Activated gamma-delta T cell treated with Interleukin-2 at 50 U/mL for 16 hours (primary cell): ENCODE measurements around the gene NEU3.
A peak's percentile ranks its signal among the peaks of the same experiment; 100 is the strongest.
"Not testable (repeated sequence)": the region's sequence is repeated elsewhere in the genome, so short reads cannot be mapped to it uniquely, and the experiment has no call there.

Source experiments
- DNase-seq: peaks from one replicate; pipeline ENCODE4 v3.0.0-alpha.2; 2020

The NEU3 gene

DNA sequence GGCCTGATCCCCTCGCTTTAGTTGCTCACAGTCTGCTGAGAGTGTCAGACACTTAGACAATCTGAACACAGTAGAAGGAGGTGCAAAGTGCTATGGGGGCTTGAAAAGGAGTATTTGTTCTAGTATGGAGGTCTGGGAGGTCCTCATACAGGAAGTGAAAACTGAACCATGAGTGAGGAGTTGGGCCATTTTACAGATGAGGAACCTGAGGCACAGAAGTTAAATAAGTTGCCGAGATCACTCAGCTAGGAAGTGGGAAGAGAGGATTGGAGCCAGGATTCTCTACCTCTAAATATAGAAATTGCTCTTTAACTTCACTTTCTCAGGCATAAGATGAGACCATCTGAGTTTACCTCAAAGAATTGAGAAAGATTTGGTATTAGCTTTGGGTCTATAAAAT is 4.0 kb upstream of the NEU3 start:
- DNase-seq: no peak

DNA sequence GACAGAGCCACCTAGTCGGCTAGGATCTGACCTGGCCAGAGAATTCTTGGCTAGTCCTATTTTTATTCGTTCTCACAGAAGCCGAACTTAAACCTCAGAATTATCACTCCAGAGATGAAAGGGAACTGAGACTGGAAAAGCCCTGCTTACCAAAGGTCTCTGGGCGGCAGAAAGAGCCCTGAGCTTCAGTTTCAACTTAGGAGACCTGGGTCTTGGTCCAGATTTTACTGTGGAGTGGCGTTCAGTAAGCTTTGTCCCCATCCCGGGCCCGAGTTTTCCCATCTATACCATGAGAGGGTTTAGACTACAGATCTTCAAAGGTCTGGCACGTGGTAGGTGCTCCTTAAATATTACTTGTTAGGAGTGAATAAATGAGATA is 516 bp downstream of the NEU3 start:
- DNase-seq: no peak

DNA sequence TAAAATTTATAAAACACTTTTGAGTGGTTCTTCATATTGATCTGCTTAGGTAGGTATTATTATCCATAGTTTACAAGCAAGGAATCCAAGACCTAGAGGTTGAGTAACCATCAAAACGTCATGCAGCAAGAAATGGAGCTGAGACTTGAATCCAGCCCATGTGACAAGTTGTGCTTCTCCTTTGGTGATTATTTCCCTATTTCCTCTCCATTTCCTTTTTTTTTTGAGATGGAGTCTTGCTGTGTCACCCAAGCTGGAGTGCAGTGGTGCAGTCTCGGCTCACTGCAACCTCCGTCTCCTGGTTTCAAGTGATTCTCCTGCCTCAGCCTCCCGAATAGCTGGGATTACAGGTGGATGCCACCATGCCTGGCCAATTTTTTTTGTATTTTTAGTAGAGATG is 1.4 kb downstream of the NEU3 start:
- not testable (repeated sequence) for DNase-seq

DNA sequence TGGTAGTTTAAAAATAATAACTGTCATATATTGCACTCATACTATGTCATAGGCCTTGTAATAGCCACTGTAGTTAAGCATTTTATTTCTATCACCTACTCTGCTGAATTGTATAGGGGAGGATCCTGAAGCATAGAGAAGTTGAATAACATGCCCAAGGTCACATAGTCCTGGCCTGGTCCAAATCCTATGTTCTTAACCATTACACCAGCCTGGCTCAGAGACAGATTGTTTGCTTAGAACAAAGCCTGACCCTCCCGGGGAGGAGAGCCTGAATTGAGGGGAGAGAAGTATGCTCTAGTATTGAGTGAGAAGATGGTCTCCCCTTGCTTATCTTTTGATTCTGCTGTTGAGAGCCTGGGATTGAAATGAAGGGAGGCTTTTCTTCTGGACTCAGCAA is 2.2 kb downstream of the NEU3 start:
- DNase-seq: no peak

DNA sequence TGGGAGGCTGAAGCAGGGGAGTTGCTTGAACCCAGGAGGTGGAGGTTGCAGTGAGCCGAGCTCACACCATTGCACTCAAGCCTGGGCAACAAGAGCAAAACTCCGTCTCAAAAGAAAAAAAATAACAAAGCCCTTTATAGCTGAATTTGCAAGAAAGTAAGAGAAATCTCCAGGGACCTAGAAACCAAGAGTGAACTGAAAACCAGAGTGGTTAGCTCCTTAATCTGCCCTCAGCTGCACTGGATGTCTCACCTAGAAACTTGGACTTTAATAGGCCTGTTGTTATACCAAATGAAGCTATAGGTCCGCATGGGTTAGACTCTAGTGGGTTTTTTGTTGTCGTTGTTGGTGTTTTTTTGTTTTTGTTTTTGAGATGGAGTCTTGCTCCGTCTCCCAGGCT is 4.1 kb downstream of the NEU3 start:
- no peak for DNase-seq

DNA sequence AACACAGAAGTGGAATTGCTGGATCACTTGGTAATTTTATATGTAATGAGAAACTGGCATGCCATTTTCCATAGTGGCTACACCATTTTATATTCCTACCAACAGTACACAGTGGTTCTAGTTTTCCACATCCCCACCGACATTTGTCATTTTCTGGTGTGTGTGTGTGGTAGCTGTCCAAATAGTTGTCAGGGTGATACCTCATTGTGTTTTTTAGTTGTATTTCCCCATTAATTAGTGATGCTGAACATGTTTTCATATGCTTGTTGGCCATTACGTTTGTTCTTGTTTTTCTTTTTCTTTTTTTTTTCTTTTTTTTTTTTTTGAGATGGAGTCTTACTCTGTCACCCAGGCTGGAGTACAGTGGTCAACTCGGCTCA is 12.2 kb downstream of the NEU3 start:
- DNase-seq: no peak

DNA sequence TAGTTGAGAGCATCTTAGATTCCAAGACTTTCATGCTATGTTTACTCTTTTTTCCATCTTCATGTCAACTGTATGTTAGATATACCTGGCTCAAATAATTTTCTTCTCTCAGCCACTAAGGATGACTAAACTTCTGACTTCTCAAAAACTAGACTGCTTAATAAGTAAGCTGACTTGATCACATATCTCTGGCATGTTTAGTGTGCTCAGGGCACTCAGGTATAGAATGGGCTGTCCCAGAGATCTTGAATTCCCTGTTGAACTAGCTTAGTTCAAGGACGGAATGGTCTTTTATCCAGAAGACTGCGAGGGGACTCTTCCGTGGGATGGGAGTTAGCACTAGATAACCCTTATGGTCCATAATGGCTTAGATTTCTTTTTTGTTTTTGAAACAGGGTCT is 13.0 kb downstream of the NEU3 start:
- DNase-seq: no peak

DNA sequence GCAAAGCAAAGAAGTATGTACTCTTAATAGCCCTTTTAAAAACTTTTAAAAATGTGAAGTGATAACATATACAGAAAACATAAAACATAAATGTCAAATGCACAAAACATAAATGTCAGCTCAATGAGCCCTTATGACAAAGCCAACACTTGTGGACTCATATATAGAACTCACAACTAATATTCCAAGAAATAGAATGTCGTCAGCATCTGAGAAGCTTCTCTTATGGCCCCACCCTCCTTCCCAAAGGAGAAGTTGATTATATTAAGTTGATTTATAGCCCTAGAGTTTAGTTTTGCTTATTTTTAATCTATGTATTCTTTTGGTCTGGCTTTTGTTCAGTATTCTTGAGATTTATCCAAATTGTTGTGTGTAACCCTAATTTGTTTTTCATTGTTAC is 13.8 kb downstream of the NEU3 start:
- DNase-seq: no peak

DNA sequence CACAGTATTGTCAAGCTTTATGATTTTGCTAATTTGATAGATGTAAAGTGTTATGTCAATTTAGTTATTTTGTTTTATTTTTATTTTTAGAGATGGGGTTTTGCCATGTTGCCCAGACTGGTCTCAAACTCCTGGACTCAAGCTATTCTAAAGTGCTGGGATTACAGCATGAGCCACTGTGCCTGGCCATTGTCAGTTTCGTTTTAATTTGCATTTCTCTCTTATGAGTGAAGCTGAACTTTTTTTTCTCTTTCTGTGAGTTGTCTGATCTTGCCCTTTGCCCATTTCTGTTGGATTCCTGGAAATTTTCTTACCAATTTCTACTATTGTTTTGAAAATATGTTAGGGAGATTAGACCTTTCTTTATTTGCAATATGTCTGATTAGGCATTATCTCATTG is 15.5 kb downstream of the NEU3 start:
- DNase-seq: no peak

DNA sequence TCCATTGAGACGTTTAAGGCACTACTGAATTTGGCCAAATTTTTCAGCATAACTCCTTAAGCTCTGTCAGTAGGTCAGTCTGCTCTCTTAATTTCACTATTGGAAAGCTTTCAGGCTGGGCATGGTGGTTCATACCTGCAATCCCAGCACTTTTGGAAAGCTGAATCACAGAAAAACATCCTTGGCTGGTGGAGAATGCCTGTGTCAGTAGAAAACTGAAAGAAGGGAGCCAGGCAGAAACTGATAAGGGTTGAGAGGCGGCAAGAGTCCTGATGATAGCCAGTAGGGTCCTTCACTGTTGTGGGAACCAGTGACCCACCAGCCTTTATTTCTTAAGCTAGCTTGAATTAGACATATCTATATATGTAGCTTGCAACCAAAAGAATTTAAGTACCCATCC is 22.6 kb downstream of the NEU3 start:
- DNase-seq: no peak

DNA sequence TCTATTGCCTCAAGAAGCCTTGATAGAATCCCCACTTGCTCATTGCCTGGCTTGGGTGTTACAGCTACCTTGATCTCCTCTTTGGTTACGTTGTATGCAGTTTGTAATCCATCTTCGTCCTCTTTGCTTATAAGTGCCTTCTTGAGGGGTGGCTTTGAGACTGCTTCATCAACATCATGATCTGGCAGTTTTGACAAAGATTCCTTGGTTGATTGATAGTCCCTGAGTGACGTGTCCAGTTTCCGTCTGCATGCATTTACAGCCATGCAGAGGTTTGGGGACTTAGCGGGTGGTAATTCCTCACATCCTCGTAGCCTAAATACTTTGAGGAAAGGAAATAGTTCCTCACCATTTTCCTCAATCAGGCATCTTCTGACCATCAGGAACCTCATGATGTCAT is 23.1 kb downstream of the NEU3 start:
- DNase-seq: no peak

DNA sequence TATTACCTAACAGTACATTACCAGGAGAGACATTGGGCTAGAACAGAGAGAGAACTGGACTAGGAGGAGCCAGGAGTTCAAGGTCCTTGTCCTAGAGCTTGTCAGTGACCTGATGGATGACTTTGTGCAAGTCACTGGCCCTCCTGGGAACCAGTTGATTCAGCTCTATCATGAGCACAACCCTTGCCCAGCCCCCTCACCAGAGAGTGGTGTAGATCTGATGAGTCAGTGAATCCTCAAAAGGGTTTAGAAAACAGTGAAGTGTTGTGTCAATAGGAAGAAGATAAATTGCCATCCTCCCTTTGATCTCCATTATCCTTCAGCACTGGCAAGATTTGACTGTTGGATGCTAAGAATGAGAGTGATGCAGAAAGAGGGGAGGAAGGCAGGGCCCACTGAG is 24.3 kb downstream of the NEU3 start:
- DNase-seq: no peak

DNA sequence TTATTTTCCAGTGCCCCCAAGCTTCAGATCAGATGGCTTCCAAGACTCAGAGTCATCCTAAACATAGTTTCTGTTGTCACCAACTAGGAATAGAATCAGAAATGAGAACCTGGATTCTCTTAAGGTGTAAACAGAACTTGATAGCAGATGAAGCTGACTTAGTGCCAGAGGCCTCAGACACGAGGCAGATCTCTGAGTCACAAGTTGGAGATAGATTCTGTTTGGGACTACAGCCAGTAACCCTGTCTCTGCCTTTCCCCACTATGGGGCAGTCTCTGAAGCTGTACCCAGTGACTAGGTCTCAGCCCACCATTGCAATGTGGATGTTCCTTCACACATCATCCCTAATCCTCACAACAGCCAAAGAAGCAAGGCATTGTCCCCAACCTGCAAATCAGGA is 25.4 kb downstream of the NEU3 start:
- DNase-seq: no peak

DNA sequence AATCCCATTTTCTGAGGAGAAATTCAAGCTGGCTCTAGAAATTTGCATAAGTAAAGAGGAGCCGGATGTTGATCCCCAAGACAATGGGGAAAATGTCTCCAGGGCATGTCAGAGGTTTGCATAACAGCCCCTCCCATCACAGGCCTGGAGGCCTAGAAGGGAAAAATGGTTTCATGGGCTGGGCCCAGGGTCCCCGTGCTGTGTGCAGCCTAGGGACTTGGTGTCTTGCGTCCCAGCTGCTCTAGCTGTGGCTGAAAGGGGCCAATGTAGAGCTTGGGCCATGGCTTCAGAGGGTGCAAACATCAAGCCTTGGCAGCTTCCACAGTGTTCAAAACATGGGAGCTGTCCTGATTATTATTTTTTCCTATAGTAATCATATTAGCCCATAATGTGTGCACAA is 30.5 kb downstream of the NEU3 start:
- DNase-seq: not testable (repeated sequence)

DNA sequence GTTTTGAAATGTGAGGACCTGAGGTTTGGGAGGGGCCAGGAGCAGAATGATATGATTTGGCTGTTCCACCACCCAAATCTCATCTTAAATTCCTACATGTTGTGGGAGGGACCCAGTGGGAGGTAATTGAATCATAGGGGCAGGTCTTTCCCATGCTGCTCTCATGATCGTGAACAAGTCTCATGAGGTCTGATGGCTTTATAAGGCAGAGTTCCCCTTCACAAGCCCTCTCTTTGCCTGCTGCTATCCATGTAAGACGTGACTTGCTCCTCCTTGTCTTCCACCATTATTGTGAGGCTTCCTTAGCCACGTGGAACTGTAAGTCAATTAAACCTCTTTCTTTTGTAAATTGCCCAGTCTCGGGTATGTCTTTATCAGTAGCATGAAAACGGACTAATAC is 31.6 kb downstream of the NEU3 start:
- not testable (repeated sequence) for DNase-seq

DNA sequence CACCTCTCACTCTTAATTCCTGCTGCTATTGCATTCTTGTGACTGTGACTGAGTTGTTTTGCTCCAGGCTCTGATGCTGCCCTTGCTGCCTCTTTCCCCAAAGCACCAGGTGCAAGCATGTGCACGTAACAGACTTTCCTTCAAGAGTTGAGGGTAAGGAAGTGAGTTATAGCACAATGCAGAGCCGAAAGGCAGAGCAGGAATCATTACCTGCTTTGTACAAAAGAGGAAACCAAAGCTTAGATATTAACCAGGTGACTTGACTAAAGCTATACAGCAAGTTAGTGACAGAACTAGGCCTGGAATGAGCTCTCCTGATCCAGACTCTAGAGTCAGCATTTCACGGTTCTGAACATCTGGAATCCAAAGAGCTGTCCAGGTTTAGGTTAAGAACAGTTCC is 33.6 kb downstream of the NEU3 start:
- no peak for DNase-seq

DNA sequence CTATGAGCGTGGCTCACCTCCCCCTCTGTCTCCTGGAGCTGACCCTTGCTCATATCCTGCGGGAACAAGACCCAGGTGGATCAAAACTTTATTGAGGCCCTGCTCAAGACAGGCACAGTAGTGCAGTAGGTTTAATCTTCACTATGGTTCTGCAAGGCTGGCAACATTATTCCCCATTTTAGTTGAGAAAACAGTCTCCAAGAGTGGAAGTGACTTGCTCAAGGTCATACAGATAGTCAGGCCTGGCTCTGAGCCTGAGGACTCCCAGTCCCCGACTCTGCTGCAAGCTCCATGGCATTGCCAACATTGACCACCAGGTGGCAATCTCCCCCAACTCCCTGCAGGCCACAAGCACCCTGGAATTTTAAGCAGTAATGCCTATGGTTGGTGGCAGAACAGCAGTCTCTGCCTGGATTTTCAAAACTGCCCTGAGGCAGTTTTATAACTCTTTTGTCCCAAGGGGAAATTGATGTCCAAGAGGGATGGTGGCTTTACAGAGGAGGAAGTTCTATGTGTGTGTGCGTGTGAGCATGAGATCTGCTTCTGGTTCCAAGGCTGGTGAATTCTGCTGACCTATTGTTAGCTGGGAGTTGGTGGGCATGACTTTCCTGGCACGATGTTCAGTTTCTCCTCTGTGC is 34.1 kb downstream of the NEU3 start:
- peak; percentile 70 for DNase-seq

DNA sequence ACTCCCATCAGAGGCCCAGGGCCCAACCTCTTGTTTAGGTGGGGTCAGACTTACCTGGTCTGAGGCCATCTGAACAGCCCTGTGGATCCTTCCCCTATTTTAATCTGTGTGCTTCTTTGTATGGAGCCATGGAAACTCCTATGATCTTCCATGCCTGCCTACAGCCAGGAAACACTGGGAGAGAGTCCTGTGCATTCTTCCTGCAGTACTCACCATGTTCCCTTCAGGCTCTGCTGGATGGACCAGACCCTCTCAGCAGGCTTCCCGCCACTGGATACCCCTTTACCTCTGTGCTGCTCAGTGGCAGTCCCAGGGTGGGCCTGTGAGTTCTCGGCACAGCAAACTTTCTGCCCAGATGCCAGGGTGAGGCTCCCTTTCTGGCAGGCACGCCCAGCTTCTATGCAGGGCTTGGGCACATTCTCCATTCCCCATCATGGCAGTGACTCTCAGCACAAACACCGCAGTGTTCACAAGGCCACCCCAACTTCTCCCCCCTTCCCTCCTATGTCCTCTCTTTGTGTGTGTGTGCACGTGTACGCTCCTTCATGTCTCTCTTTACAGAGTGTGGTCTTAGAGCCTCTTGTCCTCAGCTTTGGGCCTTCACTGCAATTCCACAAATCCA is 34.8 kb downstream of the NEU3 start:
- DNase-seq: no peak

DNA sequence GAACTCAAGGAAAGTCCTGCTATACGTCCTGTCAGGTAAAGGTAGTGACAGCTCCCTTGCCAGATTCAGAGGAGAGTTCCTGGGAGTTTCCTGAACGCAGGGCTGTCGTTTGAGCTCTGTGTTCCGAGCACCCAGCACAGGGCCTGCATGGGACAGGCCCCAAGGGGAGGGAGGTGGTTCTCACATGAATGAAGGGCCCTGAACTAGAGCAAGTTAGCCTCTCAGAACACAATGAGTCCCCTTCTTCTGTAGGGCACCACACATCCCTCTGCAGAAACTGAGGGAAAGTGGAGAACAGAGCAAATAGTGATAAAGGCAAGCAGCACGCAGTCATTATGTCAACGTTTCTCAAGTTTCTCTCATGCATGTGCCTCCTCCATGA is 35.3 kb downstream of the NEU3 start:
- DNase-seq: no peak

DNA sequence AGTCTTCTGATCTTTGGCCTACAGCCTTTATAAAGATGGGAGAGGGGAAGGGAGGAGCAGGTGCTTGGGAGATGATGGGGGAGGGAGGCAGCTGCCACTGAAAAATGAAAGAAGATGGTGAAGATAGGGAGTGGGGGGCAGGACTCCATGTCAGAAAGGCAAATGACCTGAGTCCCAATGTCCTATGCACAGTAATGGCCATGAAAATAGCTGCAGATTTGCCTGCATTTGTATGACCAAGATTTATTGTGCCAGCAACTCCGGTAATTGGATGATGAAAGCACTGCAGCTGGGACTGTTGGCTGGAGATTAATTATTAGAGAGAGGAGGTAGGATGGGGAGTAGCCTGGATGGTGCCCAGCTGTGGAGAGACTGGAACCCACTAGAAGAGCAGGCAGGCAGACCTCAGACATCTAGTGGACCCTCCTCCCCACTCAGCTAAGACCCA is 36.1 kb downstream of the NEU3 start:
- no peak for DNase-seq

DNA sequence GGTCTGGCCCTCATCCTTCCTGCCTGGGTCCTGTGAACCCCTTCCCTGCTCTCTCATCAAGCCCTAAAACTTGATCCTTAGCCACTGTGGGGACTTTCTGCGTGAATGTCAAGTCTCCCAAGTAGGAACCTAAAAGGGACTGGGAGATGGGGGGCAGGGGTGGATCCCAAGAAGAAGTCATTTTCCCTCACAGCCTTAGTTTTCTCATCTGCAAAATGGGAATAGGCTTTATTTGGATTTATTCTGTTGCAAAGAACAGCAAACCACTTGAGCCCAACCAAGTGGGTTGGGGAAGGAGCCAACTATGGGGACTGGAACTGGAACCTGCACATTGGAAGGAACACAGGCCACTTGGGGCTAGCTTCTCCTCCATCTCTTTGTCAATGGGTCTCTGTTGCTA is 36.8 kb downstream of the NEU3 start:
- no peak for DNase-seq

DNA sequence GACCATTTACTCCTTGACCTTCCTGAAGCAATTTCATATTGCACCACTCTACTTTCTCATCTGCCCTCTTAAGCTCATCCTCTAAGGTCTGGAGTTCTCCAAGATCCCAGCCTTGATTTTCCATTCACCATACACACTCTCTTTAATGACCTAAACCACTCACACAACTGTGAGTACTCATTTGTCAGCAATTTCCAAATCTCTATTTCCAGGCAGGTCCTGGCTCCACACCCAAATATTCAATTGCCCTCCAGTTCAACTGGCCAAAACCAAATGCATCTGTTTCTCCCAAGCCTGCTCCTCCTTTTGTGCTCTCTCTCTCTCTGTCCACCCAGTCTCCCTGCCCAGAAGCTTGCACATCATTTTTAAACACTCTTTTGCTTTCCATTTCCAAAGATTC is 39.6 kb downstream of the NEU3 start:
- no peak for DNase-seq

DNA sequence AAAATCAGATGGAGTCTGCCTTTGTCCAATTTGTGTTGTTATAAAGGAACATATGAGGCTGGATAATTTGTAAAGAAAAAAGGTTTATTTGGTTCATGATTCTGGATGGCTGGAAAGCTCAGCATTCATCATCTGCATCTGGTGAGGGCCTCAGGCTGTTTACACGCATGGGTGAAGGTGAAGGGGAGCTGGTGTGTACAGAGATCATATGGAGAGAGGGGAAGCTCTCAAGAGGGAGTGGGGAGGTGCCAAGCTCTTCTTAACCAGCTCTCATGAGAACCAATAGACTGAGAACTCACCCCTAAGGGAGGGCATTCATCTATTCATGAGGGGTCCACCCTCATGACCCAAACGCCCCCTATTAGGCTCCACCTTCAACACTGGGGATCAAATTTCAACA is 40.0 kb downstream of the NEU3 start:
- no peak for DNase-seq

DNA sequence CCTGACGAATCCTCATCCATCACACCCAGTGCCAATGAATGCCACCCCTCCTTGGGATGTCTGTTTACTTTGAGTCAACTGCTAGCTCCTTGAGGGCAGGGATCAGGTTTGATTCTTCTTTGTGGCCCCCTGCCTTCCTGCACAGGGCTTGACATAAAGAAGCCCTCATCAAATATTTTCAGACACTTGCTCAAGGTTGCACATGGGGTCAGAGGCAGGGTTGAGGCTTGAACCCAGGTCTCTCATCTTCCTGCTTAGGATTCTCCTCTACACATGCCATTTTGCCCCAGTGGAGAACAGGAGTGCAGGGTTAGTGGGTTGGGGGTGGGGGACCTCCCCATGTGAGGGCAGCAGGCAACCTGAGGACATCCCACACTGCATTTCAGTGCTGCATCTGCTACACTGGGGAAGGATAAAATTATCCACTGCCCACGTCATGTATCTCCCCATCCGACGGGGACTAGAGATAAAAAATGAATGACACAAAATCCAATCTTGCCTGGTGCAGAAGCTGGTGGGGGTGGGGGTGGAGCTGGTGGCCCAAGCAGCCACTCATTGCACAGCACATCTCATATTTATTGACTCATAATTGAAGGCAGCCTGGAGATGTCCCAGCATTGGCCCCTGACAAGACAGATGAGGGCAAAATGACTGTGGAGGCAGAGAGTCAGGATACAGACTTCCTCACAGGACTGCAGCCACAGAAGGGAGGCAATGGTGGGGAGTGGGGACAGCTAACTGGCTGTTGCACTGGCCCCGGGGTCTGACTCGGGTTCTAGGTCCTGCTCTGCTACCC is 41.3 kb downstream of the NEU3 start:
- no peak for DNase-seq
